Astrocyte (in vitro differentiated cells and primary cell): ENCODE results near the gene TANGO6. TPM values are rescaled to one million over a fixed set of nuclear protein-coding genes. Genes with fewer than 3 reads are reported as not detected.
"Not testable (repeated sequence)": the region's sequence is repeated elsewhere in the genome, so short reads cannot be mapped to it uniquely, and the experiment has no call there.

Experiments used
- DNase-seq: peaks from one replicate; pipeline ENCODE4 v3.0.0-alpha.2; 2010; ENCODE audit warnings: low read depth
- FAIRE-seq: peaks from 2 replicates; lab custom pipeline; 2011; peaks lifted over from hg19 to GRCh38; lab: Jason Lieb, UNC
- H2AFZ ChIP-seq: 2 replicates; pipeline ENCODE4 v1.6.0; 2012; ENCODE audit warnings: low read depth, low read length, inconsistent platforms
- H3K27ac ChIP-seq: 2 replicates; pipeline ENCODE4 v1.5.1; 2011; ENCODE audit warnings: low read depth, low read length, inconsistent platforms
- H3K27me3 ChIP-seq: 2 replicates; pipeline ENCODE4 v1.6.0; 2011; ENCODE audit warnings: low read length, inconsistent platforms; ENCODE audit not compliant: insufficient read depth
- H3K36me3 ChIP-seq: 2 replicates; pipeline ENCODE4 v1.5.1; 2011; ENCODE audit warnings: low read length, inconsistent platforms; ENCODE audit not compliant: insufficient read depth
- H3K4me1 ChIP-seq: 2 replicates; pipeline ENCODE4 v1.5.1; 2011; ENCODE audit warnings: low read length, inconsistent platforms; ENCODE audit not compliant: insufficient read depth
- H3K4me2 ChIP-seq: 2 replicates; pipeline ENCODE4 v1.6.0; 2012; ENCODE audit warnings: low read length, inconsistent platforms
- H3K4me3 ChIP-seq: 2 replicates; pipeline ENCODE4 v1.5.1; 2011; ENCODE audit warnings: low read depth, mild to moderate bottlenecking, low read length, inconsistent platforms; ENCODE audit not compliant: insufficient read depth
- H3K79me2 ChIP-seq: 2 replicates; pipeline ENCODE4 v1.6.0; 2012; ENCODE audit warnings: mild to moderate bottlenecking, low read length, inconsistent platforms; ENCODE audit not compliant: insufficient read depth
- H3K9ac ChIP-seq: 2 replicates; pipeline ENCODE4 v1.6.0; 2012; ENCODE audit warnings: mild to moderate bottlenecking, low read length, inconsistent platforms
- H3K9me3 ChIP-seq: 2 replicates; pipeline ENCODE4 v1.5.1; 2012; ENCODE audit warnings: low read depth, mild to moderate bottlenecking, low read length, inconsistent platforms; ENCODE audit not compliant: insufficient read depth
- H4K20me1 ChIP-seq: 2 replicates; pipeline ENCODE4 v1.6.0; 2012; ENCODE audit warnings: low read length, inconsistent platforms; ENCODE audit not compliant: insufficient read depth
- H3K27ac Mint-ChIP-seq: one replicate; pipeline ENCODE4 v1.8.0; 2021; ENCODE audit warnings: mild to moderate bottlenecking, mixed read lengths; ENCODE audit not compliant: unreplicated experiment
- H3K27me3 Mint-ChIP-seq: one replicate; pipeline ENCODE4 v1.8.0; 2021; ENCODE audit warnings: low read depth, mixed read lengths; ENCODE audit not compliant: unreplicated experiment
- H3K36me3 Mint-ChIP-seq: one replicate; pipeline ENCODE4 v1.8.0; 2021; ENCODE audit warnings: low read depth, mixed read lengths; ENCODE audit not compliant: unreplicated experiment
- H3K4me1 Mint-ChIP-seq: one replicate; pipeline ENCODE4 v1.8.0; 2021; ENCODE audit warnings: low read depth, mixed read lengths; ENCODE audit not compliant: unreplicated experiment
- H3K4me3 Mint-ChIP-seq: one replicate; pipeline ENCODE4 v1.8.0; 2021; ENCODE audit warnings: mild to moderate bottlenecking, moderate library complexity, mixed read lengths; ENCODE audit not compliant: unreplicated experiment
- H3K9me3 Mint-ChIP-seq: one replicate; pipeline ENCODE4 v1.8.0; 2021; ENCODE audit warnings: mild to moderate bottlenecking, mixed read lengths; ENCODE audit not compliant: unreplicated experiment
- EZH2 ChIP-seq: IDR thresholded peaks from 2 replicates; pipeline ENCODE4 v1.6.1; 2012; ENCODE audit warnings: mild to moderate bottlenecking, low read length, inconsistent platforms; ENCODE audit not compliant: insufficient read depth
- total RNA-seq: library from RNA; stranded (reverse); gene quantifications from 2 replicates; pipeline ENCODE4 v1.2.1, GENCODE V29; 2021
- TF ChIP-seq, protein P1 (sequence below): IDR thresholded peaks from 2 replicates; pipeline ENCODE4 v1.5.1; 2011; ENCODE audit warnings: low read depth, mild to moderate bottlenecking, inconsistent platforms, low read length, moderate library complexity; ENCODE audit not compliant: insufficient read depth

The TANGO6 gene
- total RNA-seq, 1 donor from 2014 or later: 15.8 TPM

DNA sequence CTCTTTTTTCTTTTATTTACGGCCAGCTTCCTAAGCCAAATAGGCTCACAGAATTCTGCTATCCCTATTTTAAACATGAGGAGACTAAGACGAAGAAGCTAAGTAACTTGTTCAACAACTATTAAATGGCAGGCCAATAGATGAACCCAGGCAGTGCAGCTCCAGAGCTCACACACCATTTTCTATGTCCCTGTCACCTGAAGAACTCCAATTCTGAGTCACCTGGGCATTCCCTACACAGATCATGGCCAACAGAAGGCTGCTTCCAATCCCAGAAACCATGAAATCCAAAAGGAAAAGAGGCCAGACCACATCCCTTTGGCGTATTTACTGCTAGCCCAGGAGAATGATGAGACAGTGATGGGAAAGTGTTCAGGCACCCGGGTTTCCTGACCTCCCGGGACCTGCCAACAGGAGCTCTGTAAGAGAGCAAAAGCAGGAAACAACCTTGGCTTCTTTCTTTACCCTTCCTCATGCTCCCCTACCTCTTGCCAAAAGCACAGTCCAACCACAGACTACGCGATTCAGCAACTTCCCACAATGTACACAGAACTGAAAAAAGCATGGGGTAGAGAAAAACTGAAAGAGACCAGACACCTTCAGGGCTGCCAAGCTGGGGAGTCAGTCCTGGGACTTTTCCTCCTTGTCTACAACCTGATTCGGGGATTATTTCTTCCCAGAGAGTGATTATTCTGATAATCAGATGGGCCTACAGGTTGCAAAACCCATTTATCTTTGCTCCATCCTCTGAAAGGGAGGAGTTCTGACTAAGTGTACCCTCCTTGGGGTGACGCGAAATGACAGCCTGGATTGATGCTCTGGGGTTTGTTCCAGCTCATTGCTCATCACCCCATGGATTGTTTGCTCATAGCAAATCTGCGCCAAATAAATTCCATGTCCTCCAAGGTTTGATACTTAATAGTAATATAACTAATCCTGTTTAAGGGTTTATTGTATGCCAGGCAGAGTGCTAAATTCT is 214.4 kb downstream of the TANGO6 start:
- DNase-seq (peak; percentile 92), FAIRE-seq (no peak)
- Histone ChIP-seq H3K27ac (peak overlapping the region; percentile 65), H2AFZ (peak overlapping the region; percentile 2), H3K36me3 (no peaks in the 10 kb centered on the region), H3K9me3 (no peaks in the 10 kb centered on the region), H3K4me3 (no peak overlapping the region), H3K79me2 (no peaks in the 10 kb centered on the region), H3K27me3 (no peaks in the 10 kb centered on the region), H3K9ac (peak overlapping the region; percentile 34), H3K4me2 (peak overlapping the region; percentile 60), H3K4me1 (peaks cover 20% of the 10 kb centered on the region), H4K20me1 (no peaks in the 10 kb centered on the region)
- Mint-ChIP-seq H3K36me3 (no peaks in the 10 kb centered on the region), H3K4me3 (no peak overlapping the region), H3K4me1 (peaks cover 14% of the 10 kb centered on the region), H3K27me3 (no peaks in the 10 kb centered on the region), H3K9me3 (no peaks in the 10 kb centered on the region), H3K27ac (peak overlapping the region; percentile 72)
- TF ChIP-seq EZH2: no peak
- TF ChIP-seq, protein P1, sequence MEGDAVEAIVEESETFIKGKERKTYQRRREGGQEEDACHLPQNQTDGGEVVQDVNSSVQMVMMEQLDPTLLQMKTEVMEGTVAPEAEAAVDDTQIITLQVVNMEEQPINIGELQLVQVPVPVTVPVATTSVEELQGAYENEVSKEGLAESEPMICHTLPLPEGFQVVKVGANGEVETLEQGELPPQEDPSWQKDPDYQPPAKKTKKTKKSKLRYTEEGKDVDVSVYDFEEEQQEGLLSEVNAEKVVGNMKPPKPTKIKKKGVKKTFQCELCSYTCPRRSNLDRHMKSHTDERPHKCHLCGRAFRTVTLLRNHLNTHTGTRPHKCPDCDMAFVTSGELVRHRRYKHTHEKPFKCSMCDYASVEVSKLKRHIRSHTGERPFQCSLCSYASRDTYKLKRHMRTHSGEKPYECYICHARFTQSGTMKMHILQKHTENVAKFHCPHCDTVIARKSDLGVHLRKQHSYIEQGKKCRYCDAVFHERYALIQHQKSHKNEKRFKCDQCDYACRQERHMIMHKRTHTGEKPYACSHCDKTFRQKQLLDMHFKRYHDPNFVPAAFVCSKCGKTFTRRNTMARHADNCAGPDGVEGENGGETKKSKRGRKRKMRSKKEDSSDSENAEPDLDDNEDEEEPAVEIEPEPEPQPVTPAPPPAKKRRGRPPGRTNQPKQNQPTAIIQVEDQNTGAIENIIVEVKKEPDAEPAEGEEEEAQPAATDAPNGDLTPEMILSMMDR: no peak

DNA sequence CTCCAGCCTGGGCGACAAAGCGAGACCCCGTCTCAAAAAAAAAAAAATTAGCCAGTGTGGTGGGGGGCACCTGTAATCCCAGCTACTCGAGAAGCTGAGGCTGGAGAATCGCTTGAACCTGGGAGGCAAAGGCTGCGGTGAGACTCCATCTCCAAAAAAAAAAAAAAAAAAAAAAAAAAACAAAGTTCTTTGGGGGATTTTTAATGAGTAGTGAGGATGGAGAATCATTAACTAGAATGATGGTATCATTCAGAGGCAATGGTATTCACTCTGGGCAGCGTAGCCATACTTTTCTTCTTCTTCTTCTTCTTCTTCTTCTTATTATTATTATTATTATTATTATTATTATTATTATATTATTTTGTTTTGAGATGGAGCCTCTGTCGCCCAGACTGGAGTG is 220.2 kb downstream of the TANGO6 start:
- not testable (repeated sequence) for H3K4me3 Mint-ChIP-seq

DNA sequence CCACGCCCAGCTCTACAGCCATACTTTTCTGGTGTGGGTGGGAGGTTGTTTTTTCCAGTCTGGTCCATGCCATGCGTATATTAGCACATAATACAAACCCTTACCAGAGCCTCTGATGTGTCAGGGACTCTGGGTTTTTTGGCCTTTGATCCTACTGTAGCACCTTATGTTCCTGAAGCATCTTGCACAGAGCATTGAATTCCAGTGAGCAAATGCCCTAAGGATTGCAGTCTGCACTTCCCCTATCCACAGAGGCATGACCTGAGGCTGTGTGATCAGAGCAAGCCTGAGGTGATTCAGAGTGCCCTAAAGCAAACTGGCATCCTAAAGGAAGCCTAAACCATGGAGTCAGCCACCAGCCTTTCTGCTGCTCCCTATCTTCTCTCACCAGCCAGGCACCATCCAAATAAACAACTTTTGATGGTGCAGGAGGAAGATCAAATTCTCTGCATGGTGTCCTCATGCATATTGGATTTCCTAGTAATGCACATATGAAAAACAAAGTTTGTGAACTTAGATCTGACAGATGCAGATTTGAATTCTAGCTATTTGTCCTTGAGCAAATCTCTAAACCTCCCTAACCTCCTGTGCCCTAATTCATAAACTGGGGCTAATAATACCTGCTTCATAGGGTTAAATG is 220.9 kb downstream of the TANGO6 start:
- no peak for TF ChIP-seq EZH2
- TF ChIP-seq, protein P1: no peak

More for the DNA sequence above, 220.2 kb downstream of the TANGO6 start:
- H4K20me1 ChIP-seq, H3K4me3 ChIP-seq, H3K9me3 Mint-ChIP-seq, DNase-seq, H3K27ac Mint-ChIP-seq, H3K79me2 ChIP-seq, H3K27ac ChIP-seq, H3K27me3 ChIP-seq, H3K36me3 ChIP-seq, H3K4me2 ChIP-seq, H3K9me3 ChIP-seq, H3K27me3 Mint-ChIP-seq, H2AFZ ChIP-seq, FAIRE-seq, H3K36me3 Mint-ChIP-seq, H3K9ac ChIP-seq: not testable (repeated sequence)
- peaks cover 22% of the 10 kb centered on the region for H3K4me1 ChIP-seq
- H3K4me1 Mint-ChIP-seq: peaks cover 15% of the 10 kb centered on the region

More for the DNA sequence above, 220.9 kb downstream of the TANGO6 start:
- H3K36me3 ChIP-seq: no peaks in the 10 kb centered on the region
- no peak for DNase-seq
- peak overlapping the region; percentile 41 for H3K4me2 ChIP-seq
- peaks cover 3% of the 10 kb centered on the region for H3K36me3 Mint-ChIP-seq
- no peak overlapping the region for H3K4me3 Mint-ChIP-seq
- H3K4me3 ChIP-seq: no peak overlapping the region
- no peaks in the 10 kb centered on the region for H3K27me3 ChIP-seq
- peaks cover 16% of the 10 kb centered on the region for H3K4me1 Mint-ChIP-seq
- no peaks in the 10 kb centered on the region for H3K9me3 ChIP-seq
- no peaks in the 10 kb centered on the region for H4K20me1 ChIP-seq
- no peaks in the 10 kb centered on the region for H3K79me2 ChIP-seq
- H3K27ac Mint-ChIP-seq: no peak overlapping the region
- no peak for FAIRE-seq
- H3K9ac ChIP-seq: no peak overlapping the region
- H3K27me3 Mint-ChIP-seq: no peaks in the 10 kb centered on the region
- no peaks in the 10 kb centered on the region for H3K9me3 Mint-ChIP-seq
- H2AFZ ChIP-seq: no peak overlapping the region
- peaks cover 22% of the 10 kb centered on the region for H3K4me1 ChIP-seq
- H3K27ac ChIP-seq: no peak overlapping the region
